ENCODE data around the gene ACTR3C. TPM values are rescaled to one million over a fixed set of nuclear protein-coding genes. Genes with fewer than 3 reads are reported as not detected.

The ACTR3C gene
- total and polyA plus RNA-seq, 2 of the 13 experiments (the other 11 are each of a cell fraction or from before 2014, with no cell fraction given): 3.8 to 7.5 TPM

- TF ChIP-seq DRAP1 (CRISPR knock-in tag; IDR thresholded peaks at IDR 0.05) (0 out of 2 replicates have a peak, but pooled peaks have one; percentile 12), MZF1 (CRISPR knock-in tag; IDR thresholded peaks at IDR 0.05; ENCODE audit: borderline replicate concordance) (no peak), TBL1XR1 (IDR thresholded peaks at IDR 0.05; ENCODE audit: borderline replicate concordance, low read length, partially characterized antibody) (peak; percentile 43), ZNF737 (CRISPR knock-in tag; IDR thresholded peaks at IDR 0.05; ENCODE audit: borderline replicate concordance) (0 out of 2 replicates have a peak, but pooled peaks have one; percentile 31), SMC3 (IDR thresholded peaks at IDR 0.05; ENCODE audit: low read length) (no peak), ZNF160 (CRISPR knock-in tag; IDR thresholded peaks at IDR 0.05) (peak; percentile 37; the same call in 1 of the 2 replicates), PBX3 (CRISPR knock-in tag; IDR thresholded peaks at IDR 0.05; ENCODE audit: borderline replicate concordance) (no peak), ZNF343 (CRISPR knock-in tag; IDR thresholded peaks at IDR 0.05) (peak; percentile 27; the same call in 1 of the 2 replicates), KDM2A (CRISPR knock-in tag; IDR thresholded peaks at IDR 0.05; ENCODE audit: borderline replicate concordance, low read depth) (peak; percentile 78), KDM1A (CRISPR knock-in tag; IDR thresholded peaks at IDR 0.05) (no peak), ZNF18 (CRISPR knock-in tag; IDR thresholded peaks at IDR 0.05; ENCODE audit: insufficient replicate concordance) (peak; percentile 44), SP2 (CRISPR knock-in tag; IDR thresholded peaks at IDR 0.05) (peak; percentile 42; the same call in 1 of the 2 replicates), ZNF788 (CRISPR knock-in tag; IDR thresholded peaks at IDR 0.05; ENCODE audit: borderline replicate concordance) (peak; percentile 67; the same call in 1 of the 2 replicates), CEBPG (CRISPR knock-in tag; IDR thresholded peaks at IDR 0.05) (no peak), ARID5B (CRISPR knock-in tag; IDR thresholded peaks at IDR 0.05) (peak; percentile 55; the same call in 1 of the 2 replicates), ZNF564 (CRISPR knock-in tag; IDR thresholded peaks at IDR 0.05) (peak; percentile 87; the same call in 1 of the 2 replicates), ZNF770 (CRISPR knock-in tag; IDR thresholded peaks at IDR 0.05) (peak; percentile 50; the same call in 1 of the 2 replicates), ZBTB20 (CRISPR knock-in tag; IDR thresholded peaks at IDR 0.05; ENCODE audit: borderline replicate concordance, low read depth) (0 out of 2 replicates have a peak, but pooled peaks have one; percentile 51), MATR3 (CRISPR knock-in tag; IDR thresholded peaks at IDR 0.05) (no peak)
Observed at GRCh38 chr7:150368096-150368883, 44.9 kb upstream of the ACTR3C start, which contains the start of gene REPIN1 (continued).

Data from HepG2 (cell line).